H9 (cell line): Measurements from ENCODE around the gene PPA1. TPM values are rescaled to one million over a fixed set of nuclear protein-coding genes. Genes with fewer than 3 reads are reported as not detected.

Experiments
- DNase-seq: peaks from one replicate; pipeline ENCODE4 v3.0.0-alpha.2; 2017
- H2AFZ ChIP-seq: one replicate; pipeline ENCODE4 v1.6.1; 2013; ENCODE audit warnings: mild to moderate bottlenecking, low read length, control low read depth, moderate library complexity
- H2AK5ac ChIP-seq: 2 replicates; pipeline ENCODE4 v1.6.1; 2013; ENCODE audit warnings: low read length, control low read depth, mixed read lengths; ENCODE audit not compliant: insufficient read length
- H2BK120ac ChIP-seq: one replicate; pipeline ENCODE4 v1.6.1; 2013; ENCODE audit warnings: low read depth, mild to moderate bottlenecking, low read length, control low read depth, inconsistent platforms; ENCODE audit not compliant: poor library complexity, severe bottlenecking
- H2BK12ac ChIP-seq: 2 replicates; pipeline ENCODE4 v1.6.1; 2013; ENCODE audit warnings: low read length, control low read depth, mixed read lengths, low read depth; ENCODE audit not compliant: insufficient read length
- H2BK15ac ChIP-seq: 2 replicates; pipeline ENCODE4 v1.6.1; 2013; ENCODE audit warnings: low read depth, low read length, control low read depth
- H2BK20ac ChIP-seq: one replicate; pipeline ENCODE4 v1.6.1; 2013; ENCODE audit warnings: low read depth, mild to moderate bottlenecking, low read length, control low read depth, inconsistent platforms; ENCODE audit not compliant: poor library complexity, severe bottlenecking
- H2BK5ac ChIP-seq: 2 replicates; pipeline ENCODE4 v1.6.1; 2013; ENCODE audit warnings: low read length, control low read depth, mixed read lengths; ENCODE audit not compliant: insufficient read length
- H3K14ac ChIP-seq: 2 replicates; pipeline ENCODE4 v1.6.1; 2013; ENCODE audit warnings: low read length, control low read depth; ENCODE audit not compliant: insufficient read depth
- H3K18ac ChIP-seq: 2 replicates; pipeline ENCODE4 v1.6.1; 2013; ENCODE audit warnings: low read depth, mild to moderate bottlenecking, mixed read lengths, low read length, control low read depth; ENCODE audit not compliant: insufficient read length
- H3K23ac ChIP-seq: 2 replicates; pipeline ENCODE4 v1.6.1; 2013; ENCODE audit warnings: low read length, control low read depth, mixed read lengths, low read depth; ENCODE audit not compliant: insufficient read length
- H3K23me2 ChIP-seq: 2 replicates; pipeline ENCODE4 v1.6.1; 2013; ENCODE audit warnings: low read depth, mild to moderate bottlenecking, mixed read lengths, low read length, control low read depth; ENCODE audit not compliant: insufficient read length, poor library complexity, severe bottlenecking
- H3K27ac ChIP-seq: 2 replicates; pipeline ENCODE4 v1.5.1; 2013; ENCODE audit warnings: low read length, control low read depth, mixed read lengths, low read depth; ENCODE audit not compliant: insufficient read length
- H3K27me3 ChIP-seq: 2 replicates; pipeline ENCODE4 v1.6.1; 2013; ENCODE audit warnings: low read length, control low read depth, inconsistent platforms; ENCODE audit not compliant: insufficient read depth
- H3K4ac ChIP-seq: 2 replicates; pipeline ENCODE4 v1.6.1; 2013; ENCODE audit warnings: low read depth, mild to moderate bottlenecking, control low read depth, inconsistent platforms, low read length, moderate library complexity
- H3K4me1 ChIP-seq: 2 replicates; pipeline ENCODE4 v1.6.1; 2013; ENCODE audit warnings: low read length, control low read depth, inconsistent platforms; ENCODE audit not compliant: insufficient read depth
- H3K4me2 ChIP-seq: 2 replicates; pipeline ENCODE4 v1.6.1; 2013; ENCODE audit warnings: low read length, control low read depth, mixed read lengths; ENCODE audit not compliant: insufficient read length, insufficient read depth
- H3K56ac ChIP-seq: 2 replicates; pipeline ENCODE4 v1.6.1; 2013; ENCODE audit warnings: low read depth, mild to moderate bottlenecking, mixed read lengths, low read length, control low read depth; ENCODE audit not compliant: insufficient read length
- H3K79me1 ChIP-seq: 2 replicates; pipeline ENCODE4 v1.6.1; 2013; ENCODE audit warnings: low read depth, mild to moderate bottlenecking, moderate library complexity, low read length, control low read depth, inconsistent platforms; ENCODE audit not compliant: insufficient read depth, poor library complexity, severe bottlenecking
- H3K79me2 ChIP-seq: 2 replicates; pipeline ENCODE4 v1.6.1; 2013; ENCODE audit warnings: low read length, control low read depth, inconsistent platforms; ENCODE audit not compliant: insufficient read depth
- H3K9ac ChIP-seq: 2 replicates; pipeline ENCODE4 v1.6.1; 2013; ENCODE audit warnings: low read length, control low read depth, mixed read lengths; ENCODE audit not compliant: insufficient read length; ENCODE audit errors: extremely low read depth
- H3K9me3 ChIP-seq: one replicate; pipeline ENCODE4 v1.6.1; 2013; ENCODE audit warnings: low read depth, low read length, inconsistent platforms; ENCODE audit not compliant: control insufficient read depth
- H3T11ph ChIP-seq: one replicate; pipeline ENCODE4 v1.6.1; 2013; ENCODE audit warnings: mild to moderate bottlenecking, low read length, control low read depth, inconsistent platforms
- H4K20me1 ChIP-seq: one replicate; pipeline ENCODE4 v1.6.1; 2013; ENCODE audit not compliant: control insufficient read depth, insufficient read length, insufficient read depth
- H4K5ac ChIP-seq: 2 replicates; pipeline ENCODE4 v1.6.1; 2013; ENCODE audit warnings: low read depth, mild to moderate bottlenecking, mixed read lengths, low read length, control low read depth; ENCODE audit not compliant: insufficient read length
- H4K8ac ChIP-seq: replicated peaks from 2 replicates; pipeline ENCODE4 v1.6.1; 2013; ENCODE audit warnings: low read length, control low read depth, mixed read lengths, low read depth; ENCODE audit not compliant: insufficient read length
- H4K91ac ChIP-seq: 2 replicates; pipeline ENCODE4 v1.6.1; 2013; ENCODE audit warnings: low read depth, mild to moderate bottlenecking, moderate library complexity, mixed read lengths, low read length, control low read depth; ENCODE audit not compliant: insufficient read length
- H3K27ac Mint-ChIP-seq, 3 experiments: 2 replicates in 2 of 3; 3 replicates in 1 of 3; pipeline ENCODE4 v1.8.0; 2020 to 2021; ENCODE audit warnings: mixed read lengths in 3 of 3, mild to moderate bottlenecking in 1 of 3, moderate library complexity in 1 of 3
- H3K27me3 Mint-ChIP-seq: 2 replicates; pipeline ENCODE4 v1.8.0; 2021; ENCODE audit warnings: low read depth, mild to moderate bottlenecking, moderate library complexity, mixed read lengths
- H3K36me3 Mint-ChIP-seq, 3 experiments: 2 replicates in 2 of 3; 3 replicates in 1 of 3; pipeline ENCODE4 v1.8.0; 2020 to 2021; ENCODE audit warnings: low read depth in 3 of 3, mixed read lengths in 3 of 3; ENCODE audit not compliant: insufficient read depth in 1 of 3
- H3K4me1 Mint-ChIP-seq, 2 experiments: 2 replicates each; pipeline ENCODE4 v1.8.0; 2020; ENCODE audit warnings: mixed read lengths in 2 of 2
- H3K4me3 Mint-ChIP-seq, 2 experiments: 2 replicates in 1 of 2; 3 replicates in 1 of 2; pipeline ENCODE4 v1.8.0; 2020 to 2021; ENCODE audit warnings: mild to moderate bottlenecking in 2 of 2, mixed read lengths in 2 of 2, moderate library complexity in 1 of 2
- H3K9me3 Mint-ChIP-seq, 2 experiments: 2 replicates in 1 of 2; 3 replicates in 1 of 2; pipeline ENCODE4 v1.8.0; 2020; ENCODE audit warnings: mild to moderate bottlenecking in 2 of 2, mixed read lengths in 2 of 2, moderate library complexity in 1 of 2
- WGBS: extraction: QIAGEN DNeasy Blood & Tissue Kit; methylation state at CpG from one replicate; pipeline ENCODE4 v1.1.7; 2013; ENCODE audit warnings: missing lambda C conversion rate, low lambda C conversion rate, mixed read lengths; ENCODE audit not compliant: insufficient read length; ENCODE audit errors: extremely low coverage; 5-methylcytosine and 5-hydroxymethylcytosine counted together
- total RNA-seq: library from RNA; stranded (reverse); gene quantifications from 2 replicates; pipeline ENCODE4 v1.2.1, GENCODE V29; 2021
- TF ChIP-seq, protein P1 (sequence below): fragments of 200-600 bp; sonication (generic); conservative IDR thresholded peaks from 3 replicates; pipeline ENCODE4 v1.8.0; 2021; ENCODE audit warnings: antibody characterized with exemption, mild to moderate bottlenecking

The PPA1 gene
- total RNA-seq, 1 experiment from 2014 or later, result 115 TPM

GRCh38 chr10:70162151-70162891 lies 70.9 kb downstream of the PPA1 start:
- TF ChIP-seq, protein P1, sequence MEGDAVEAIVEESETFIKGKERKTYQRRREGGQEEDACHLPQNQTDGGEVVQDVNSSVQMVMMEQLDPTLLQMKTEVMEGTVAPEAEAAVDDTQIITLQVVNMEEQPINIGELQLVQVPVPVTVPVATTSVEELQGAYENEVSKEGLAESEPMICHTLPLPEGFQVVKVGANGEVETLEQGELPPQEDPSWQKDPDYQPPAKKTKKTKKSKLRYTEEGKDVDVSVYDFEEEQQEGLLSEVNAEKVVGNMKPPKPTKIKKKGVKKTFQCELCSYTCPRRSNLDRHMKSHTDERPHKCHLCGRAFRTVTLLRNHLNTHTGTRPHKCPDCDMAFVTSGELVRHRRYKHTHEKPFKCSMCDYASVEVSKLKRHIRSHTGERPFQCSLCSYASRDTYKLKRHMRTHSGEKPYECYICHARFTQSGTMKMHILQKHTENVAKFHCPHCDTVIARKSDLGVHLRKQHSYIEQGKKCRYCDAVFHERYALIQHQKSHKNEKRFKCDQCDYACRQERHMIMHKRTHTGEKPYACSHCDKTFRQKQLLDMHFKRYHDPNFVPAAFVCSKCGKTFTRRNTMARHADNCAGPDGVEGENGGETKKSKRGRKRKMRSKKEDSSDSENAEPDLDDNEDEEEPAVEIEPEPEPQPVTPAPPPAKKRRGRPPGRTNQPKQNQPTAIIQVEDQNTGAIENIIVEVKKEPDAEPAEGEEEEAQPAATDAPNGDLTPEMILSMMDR, result no peak
- H3K9me3 ChIP-seq, result no peaks in the 10 kb centered on the region
- no peak overlapping the region for H2BK20ac ChIP-seq
- peaks cover 7 to 49% (median 41%) of the 10 kb centered on the region in 3 experiments; a peak in 5 of 7 replicates for H3K36me3 Mint-ChIP-seq
- peaks cover 7 to 14% of the 10 kb centered on the region in 2 experiments for H3K4me1 Mint-ChIP-seq
- H2AK5ac ChIP-seq, result no peak overlapping the region
- H2AFZ ChIP-seq, result no peak overlapping the region
- no peaks in the 10 kb centered on the region for H3K27me3 Mint-ChIP-seq
- WGBS, result no CpG with 5 or more reads among the region's 2 CpGs
- DNase-seq, result no peak
- no peak overlapping the region for H3K18ac ChIP-seq
- H3K14ac ChIP-seq, result no peak overlapping the region
- H2BK5ac ChIP-seq, result no peak overlapping the region
- H4K91ac ChIP-seq, result no peak overlapping the region
- H2BK15ac ChIP-seq, result no peak overlapping the region
- peak overlapping the region in 2 of 3 experiments; percentile 32 to 91; a peak in 4 of 7 replicates for H3K27ac Mint-ChIP-seq
- peaks cover 22% of the 10 kb centered on the region; the same call in 1 of the 2 replicates for H3K79me2 ChIP-seq
- H3K79me1 ChIP-seq, result no peaks in the 10 kb centered on the region
- H4K5ac ChIP-seq, result no peak overlapping the region
- H3K9ac ChIP-seq, result no peak overlapping the region
- no peaks in the 10 kb centered on the region for H3K23me2 ChIP-seq
- H4K20me1 ChIP-seq, result no peaks in the 10 kb centered on the region
- H3K4me1 ChIP-seq, result no peaks in the 10 kb centered on the region
- H3K56ac ChIP-seq, result no peak overlapping the region
- H3K27me3 ChIP-seq, result no peaks in the 10 kb centered on the region
- H3K9me3 Mint-ChIP-seq, result no peaks in the 10 kb centered on the region
- H3K27ac ChIP-seq, result no peak overlapping the region
- H2BK12ac ChIP-seq, result no peak overlapping the region
- H3K4me3 Mint-ChIP-seq, result peak overlapping the region in 1 of 2 experiments; percentile 16; a peak in 1 of 5 replicates
- H3K4me2 ChIP-seq, result no peak overlapping the region
- no peak overlapping the region for H3T11ph ChIP-seq
- no peak overlapping the region for H2BK120ac ChIP-seq
- H4K8ac ChIP-seq, result no peak overlapping the region
- H3K23ac ChIP-seq, result no peak overlapping the region
- no peak overlapping the region for H3K4ac ChIP-seq
